ENCODE measurements around the gene SRSF9. TPM values are rescaled to one million over a fixed set of nuclear protein-coding genes. Genes with fewer than 3 reads are reported as not detected.

The SRSF9 gene
- total and polyA plus RNA-seq, 2 of the 4 experiments (the other 2 are of a cell fraction): 102 to 143 TPM

DNA sequence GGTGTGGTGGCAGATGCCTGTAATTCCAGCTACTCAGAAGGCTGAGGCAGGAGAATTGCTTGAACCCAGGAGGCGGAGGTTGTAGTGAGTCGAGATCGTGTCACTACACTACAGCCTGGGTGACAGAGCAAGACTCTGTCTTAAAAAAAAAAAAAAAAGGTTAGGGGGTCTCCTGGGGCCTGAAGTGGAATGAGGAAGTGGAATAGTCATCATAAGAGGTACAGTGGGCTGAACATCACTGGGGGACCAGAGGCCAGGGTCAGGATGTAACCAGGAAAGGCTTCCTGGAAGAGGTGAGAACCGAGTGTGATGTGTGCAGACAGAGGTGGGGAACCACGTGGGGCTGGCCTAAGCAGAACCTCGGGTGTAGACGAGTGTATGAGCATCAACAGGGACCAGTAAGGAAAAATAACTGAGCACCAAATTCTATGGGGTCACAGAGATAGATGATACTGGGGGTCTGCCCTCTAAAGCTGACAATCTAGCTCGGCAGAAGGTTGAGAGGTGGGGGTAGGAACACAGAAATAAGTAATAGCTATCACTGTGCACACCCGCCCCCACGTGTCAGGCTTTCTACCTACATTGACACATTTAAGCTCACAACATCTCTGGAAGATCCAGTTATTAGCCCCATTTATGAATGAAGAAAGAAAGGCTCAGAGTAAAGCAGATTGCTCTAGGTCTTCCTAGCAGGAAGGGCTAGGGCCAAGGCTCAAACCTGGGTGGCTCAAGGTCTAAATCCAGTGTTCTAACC is 36.6 kb downstream of the SRSF9 start:
- H3K18ac ChIP-seq (ENCODE audit: low read depth, low read length): no peak overlapping the region
- H3K14ac ChIP-seq (replicated peaks; ENCODE audit: low read depth, low read length): no peak overlapping the region
- H3K4me2 ChIP-seq (ENCODE audit: low read depth, low read length): no peak overlapping the region
- no peak overlapping the region for H3K23ac ChIP-seq (ENCODE audit: low read depth, low read length)
- H4K5ac ChIP-seq (ENCODE audit: low read depth, low read length): no peak overlapping the region
- dilution Hi-C loops (cut with HindIII; ENCODE audit: low sequenced_read_pairs, unreplicated experiment): no loop called here
- H2AFZ ChIP-seq (replicated peaks; ENCODE audit: low read length, poor library complexity): no peak overlapping the region
- ATAC-seq (ENCODE audit: low read depth) (no peak), DNase-seq (no peak)
- TF ChIP-seq USF2 (IDR thresholded peaks at IDR 0.05; ENCODE audit: low read depth, low read length): no peak
- TF ChIP-seq RFX5 (IDR thresholded peaks at IDR 0.05; ENCODE audit: low read depth, low read length): no peak
- TF ChIP-seq MAZ (IDR thresholded peaks at IDR 0.05; ENCODE audit: borderline replicate concordance, low read depth, low read length): no peak
- TF ChIP-seq CHD1 (IDR thresholded peaks at IDR 0.05; ENCODE audit: low read depth, low read length): no peak
- TF ChIP-seq, protein P1, sequence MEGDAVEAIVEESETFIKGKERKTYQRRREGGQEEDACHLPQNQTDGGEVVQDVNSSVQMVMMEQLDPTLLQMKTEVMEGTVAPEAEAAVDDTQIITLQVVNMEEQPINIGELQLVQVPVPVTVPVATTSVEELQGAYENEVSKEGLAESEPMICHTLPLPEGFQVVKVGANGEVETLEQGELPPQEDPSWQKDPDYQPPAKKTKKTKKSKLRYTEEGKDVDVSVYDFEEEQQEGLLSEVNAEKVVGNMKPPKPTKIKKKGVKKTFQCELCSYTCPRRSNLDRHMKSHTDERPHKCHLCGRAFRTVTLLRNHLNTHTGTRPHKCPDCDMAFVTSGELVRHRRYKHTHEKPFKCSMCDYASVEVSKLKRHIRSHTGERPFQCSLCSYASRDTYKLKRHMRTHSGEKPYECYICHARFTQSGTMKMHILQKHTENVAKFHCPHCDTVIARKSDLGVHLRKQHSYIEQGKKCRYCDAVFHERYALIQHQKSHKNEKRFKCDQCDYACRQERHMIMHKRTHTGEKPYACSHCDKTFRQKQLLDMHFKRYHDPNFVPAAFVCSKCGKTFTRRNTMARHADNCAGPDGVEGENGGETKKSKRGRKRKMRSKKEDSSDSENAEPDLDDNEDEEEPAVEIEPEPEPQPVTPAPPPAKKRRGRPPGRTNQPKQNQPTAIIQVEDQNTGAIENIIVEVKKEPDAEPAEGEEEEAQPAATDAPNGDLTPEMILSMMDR (conservative IDR thresholded peaks at IDR 0.05; ENCODE audit: low read depth, low read length): no peak
- TF ChIP-seq MXI1 (IDR thresholded peaks at IDR 0.05; ENCODE audit: borderline replicate concordance, low read depth, low read length): no peak
- TF ChIP-seq RAD21 (IDR thresholded peaks at IDR 0.05; ENCODE audit: low read length): no peak
- TF ChIP-seq MAFK (IDR thresholded peaks at IDR 0.05; ENCODE audit: low read depth, low read length): no peak
- no peak for TF ChIP-seq SMC3 (IDR thresholded peaks at IDR 0.05; ENCODE audit: low read depth, low read length)
- TF ChIP-seq NFE2L2 (IDR thresholded peaks at IDR 0.05; ENCODE audit: low read depth, low read length): no peak
- TF ChIP-seq, protein P2, sequence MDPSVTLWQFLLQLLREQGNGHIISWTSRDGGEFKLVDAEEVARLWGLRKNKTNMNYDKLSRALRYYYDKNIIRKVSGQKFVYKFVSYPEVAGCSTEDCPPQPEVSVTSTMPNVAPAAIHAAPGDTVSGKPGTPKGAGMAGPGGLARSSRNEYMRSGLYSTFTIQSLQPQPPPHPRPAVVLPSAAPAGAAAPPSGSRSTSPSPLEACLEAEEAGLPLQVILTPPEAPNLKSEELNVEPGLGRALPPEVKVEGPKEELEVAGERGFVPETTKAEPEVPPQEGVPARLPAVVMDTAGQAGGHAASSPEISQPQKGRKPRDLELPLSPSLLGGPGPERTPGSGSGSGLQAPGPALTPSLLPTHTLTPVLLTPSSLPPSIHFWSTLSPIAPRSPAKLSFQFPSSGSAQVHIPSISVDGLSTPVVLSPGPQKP (IDR thresholded peaks at IDR 0.05; ENCODE audit: borderline replicate concordance, low read depth, low read length): no peak
- no peak for TF ChIP-seq RCOR1 (IDR thresholded peaks at IDR 0.05; ENCODE audit: insufficient replicate concordance, low read length)
- TF ChIP-seq CEBPB (IDR thresholded peaks at IDR 0.05; ENCODE audit: low read depth, low read length): no peak
- TF ChIP-seq BHLHE40 (IDR thresholded peaks at IDR 0.05; ENCODE audit: low read depth, low read length): no peak
- no peak for TF ChIP-seq POLR2A (IDR thresholded peaks at IDR 0.05; ENCODE audit: low read depth, low read length)
- no peak overlapping the region for H3K4ac ChIP-seq (ENCODE audit: low read depth, low read length)
- H2BK120ac ChIP-seq (ENCODE audit: low read depth, low read length): no peak overlapping the region
- H2AK9ac ChIP-seq (replicated peaks; ENCODE audit: low read depth, low read length, poor library complexity): no peak overlapping the region
- no peak overlapping the region for H3K4me3 ChIP-seq (ENCODE audit: insufficient read depth, low read depth, low read length)
- no peak overlapping the region for H2BK15ac ChIP-seq (ENCODE audit: low read depth, low read length)
- ChIA-PET POLR2A (ENCODE audit: unreplicated experiment) (interaction anchor here (1.0 kb wide), 1 partner anchor 141 kb away, joined by 6 read pairs; the partner anchor contains the start of gene RNU4-2), CTCF (no interaction called here)
- no peak overlapping the region for H2BK5ac ChIP-seq (ENCODE audit: low read depth, low read length, poor library complexity, severe bottlenecking)
- BruUV-seq (replicated peaks): no TSS peak
- in situ Hi-C loops (cut with MboI; ENCODE audit: low sequenced_read_pairs): loop anchor here (25.0 kb wide), 1 partner anchor 96 kb away; the partner anchor contains the start of gene PLA2G1B
- H3K36me3 ChIP-seq (ENCODE audit: control insufficient read depth, insufficient read depth, low read length): no peaks in the 10 kb centered on the region
- WGBS, 2 experiments (ENCODE audit: extremely low coverage in 2 of 2, insufficient read length in 1 of 2): 30% methylated on average over 4 of the region's 10 CpGs; no CpG with 5 or more reads in 1 of the 2 experiments
- peaks cover 6% of the 10 kb centered on the region for H3K27me3 ChIP-seq (ENCODE audit: control insufficient read depth, insufficient read depth, low read length)
- intact Hi-C loops (cut with micrococcal nuclease): no loop called here
- no peak overlapping the region for H4K91ac ChIP-seq (ENCODE audit: insufficient read depth, low read depth, low read length)
- H3K79me1 ChIP-seq (ENCODE audit: low read depth in 1 of 2, low read length in 2 of 2): peaks cover 0 to 7% of the 10 kb centered on the region in 2 experiments; a peak in 2 of 4 replicates
- H3K27ac ChIP-seq (ENCODE audit: insufficient read depth, low read length): no peak overlapping the region
- H3K9me1 ChIP-seq (ENCODE audit: insufficient read depth, low read length): no peaks in the 10 kb centered on the region
- H2BK20ac ChIP-seq (ENCODE audit: low read depth, low read length): no peak overlapping the region
- H3K9me3 ChIP-seq (ENCODE audit: control insufficient read depth, insufficient read depth, low read length): no peaks in the 10 kb centered on the region
- H3K56ac ChIP-seq (ENCODE audit: extremely low read depth, insufficient read depth, low read length): no peak overlapping the region
- H4K20me1 ChIP-seq (ENCODE audit: insufficient read depth, low read length): no peaks in the 10 kb centered on the region
- H3K9ac ChIP-seq (ENCODE audit: low read depth, low read length): no peak overlapping the region
- H3K4me1 ChIP-seq (ENCODE audit: control insufficient read depth, insufficient read depth, low read length): no peaks in the 10 kb centered on the region
- H4K8ac ChIP-seq (ENCODE audit: low read depth in 2 of 2, low read length in 2 of 2): no peak overlapping the region
- no peak overlapping the region for H2AK5ac ChIP-seq (ENCODE audit: low read depth, low read length)
